Fibroblast of mammary gland (primary cell): Measurements from ENCODE around the gene NRXN3.
A peak's percentile ranks its signal among the peaks of the same experiment; 100 is the strongest.

ENCODE experiments used
- DNase-seq: peaks from one replicate; pipeline ENCODE4 v3.0.0-alpha.2; 2010; ENCODE audit warnings: low read depth
- H3K4me3 ChIP-seq: 2 replicates; pipeline ENCODE4 v1.5.1; 2011; ENCODE audit warnings: low read depth, mild to moderate bottlenecking, low read length, moderate library complexity; ENCODE audit not compliant: control insufficient read depth
- TF ChIP-seq, protein P1 (sequence below): conservative IDR thresholded peaks from 2 replicates; pipeline ENCODE4 v1.5.1; 2011; ENCODE audit warnings: low read depth, low read length, inconsistent platforms; ENCODE audit not compliant: control insufficient read depth, insufficient read depth

The NRXN3 gene

DNA sequence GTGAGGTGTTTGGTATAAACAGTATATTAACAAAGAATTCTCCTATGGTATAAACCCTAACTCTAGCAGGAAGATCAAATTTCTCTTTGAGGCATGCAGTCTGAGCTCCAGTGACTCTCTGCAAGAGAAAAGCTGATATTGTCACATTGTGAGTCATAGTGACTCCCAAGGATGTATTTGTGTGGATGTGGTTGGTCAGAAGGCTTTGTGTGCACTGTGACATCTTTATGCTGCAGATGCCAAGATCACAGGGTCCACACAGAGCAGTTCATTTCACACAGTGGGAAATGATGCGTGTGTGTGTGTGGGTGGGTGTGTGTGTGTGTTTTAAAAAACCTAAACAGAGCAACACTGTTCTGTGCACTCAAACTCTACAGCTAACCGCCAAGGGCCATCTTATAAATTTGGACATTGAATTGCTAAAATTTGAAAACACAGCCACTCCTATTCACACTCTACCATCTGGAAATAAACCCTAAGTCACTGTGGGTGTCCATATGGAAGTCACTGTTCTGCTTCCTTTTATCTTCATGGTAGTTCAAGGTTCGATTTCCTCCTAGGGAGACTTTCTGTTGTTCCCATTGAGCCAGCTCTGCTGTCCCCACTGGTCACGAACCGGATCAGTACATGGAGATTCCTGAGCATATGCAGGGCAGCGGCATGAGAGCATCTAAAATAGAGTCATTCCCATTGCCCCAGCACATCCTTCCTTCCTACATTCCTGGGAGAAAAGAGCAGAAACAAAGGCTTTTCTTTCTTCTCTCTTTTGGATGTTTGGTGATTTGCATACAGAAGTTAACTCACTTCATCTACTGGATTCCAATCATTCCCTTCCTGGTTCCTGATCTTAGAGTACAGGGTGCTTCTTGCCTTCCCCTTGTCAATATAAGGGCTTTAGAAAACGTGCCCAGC, 1313.6 kb downstream of the NRXN3 start:
- no peak overlapping the region for H3K4me3 ChIP-seq
- peak; percentile 76 for DNase-seq
- TF ChIP-seq, protein P1, sequence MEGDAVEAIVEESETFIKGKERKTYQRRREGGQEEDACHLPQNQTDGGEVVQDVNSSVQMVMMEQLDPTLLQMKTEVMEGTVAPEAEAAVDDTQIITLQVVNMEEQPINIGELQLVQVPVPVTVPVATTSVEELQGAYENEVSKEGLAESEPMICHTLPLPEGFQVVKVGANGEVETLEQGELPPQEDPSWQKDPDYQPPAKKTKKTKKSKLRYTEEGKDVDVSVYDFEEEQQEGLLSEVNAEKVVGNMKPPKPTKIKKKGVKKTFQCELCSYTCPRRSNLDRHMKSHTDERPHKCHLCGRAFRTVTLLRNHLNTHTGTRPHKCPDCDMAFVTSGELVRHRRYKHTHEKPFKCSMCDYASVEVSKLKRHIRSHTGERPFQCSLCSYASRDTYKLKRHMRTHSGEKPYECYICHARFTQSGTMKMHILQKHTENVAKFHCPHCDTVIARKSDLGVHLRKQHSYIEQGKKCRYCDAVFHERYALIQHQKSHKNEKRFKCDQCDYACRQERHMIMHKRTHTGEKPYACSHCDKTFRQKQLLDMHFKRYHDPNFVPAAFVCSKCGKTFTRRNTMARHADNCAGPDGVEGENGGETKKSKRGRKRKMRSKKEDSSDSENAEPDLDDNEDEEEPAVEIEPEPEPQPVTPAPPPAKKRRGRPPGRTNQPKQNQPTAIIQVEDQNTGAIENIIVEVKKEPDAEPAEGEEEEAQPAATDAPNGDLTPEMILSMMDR = no peak

DNA sequence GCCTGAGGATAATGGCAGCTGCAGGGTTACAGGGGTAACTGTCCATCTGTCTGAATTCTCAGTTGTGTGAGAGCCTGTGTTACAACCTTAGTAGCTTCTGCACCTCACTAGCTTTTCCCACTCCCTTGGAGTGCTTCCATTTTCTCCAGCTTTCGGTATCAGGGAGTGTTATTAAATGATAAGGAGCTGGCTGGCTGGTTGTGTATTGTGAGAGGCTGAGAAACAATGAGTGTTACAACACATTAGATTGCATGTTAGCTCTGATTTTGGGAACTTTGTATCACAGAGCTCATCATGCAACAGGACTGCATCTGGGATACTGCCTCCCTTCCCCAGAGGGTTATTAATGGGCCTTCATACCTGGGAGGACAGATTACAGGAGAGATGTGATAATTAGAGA, 1317.5 kb downstream of the NRXN3 start:
- TF ChIP-seq, protein P1 = no peak
- H3K4me3 ChIP-seq = no peak overlapping the region
- DNase-seq = no peak

DNA sequence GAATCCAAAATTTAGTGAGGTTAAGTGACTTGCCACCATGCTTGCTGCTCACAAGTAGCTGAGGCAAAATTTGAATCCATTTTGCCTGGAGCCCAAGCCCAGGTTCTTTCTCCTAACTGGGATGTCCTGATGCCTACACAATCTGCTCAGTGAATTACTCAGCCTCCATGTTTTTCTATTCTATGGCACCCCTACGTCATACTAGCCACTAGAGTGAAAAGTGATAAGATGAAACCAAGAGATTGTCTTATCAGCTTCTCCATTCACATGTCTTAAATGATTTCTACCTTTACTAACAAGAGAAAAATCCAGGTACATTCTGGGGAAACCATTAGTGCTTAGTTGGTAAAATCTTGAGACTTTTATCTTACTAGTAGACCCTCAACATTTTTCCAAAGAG, 1321.0 kb downstream of the NRXN3 start:
- DNase-seq = no peak
- TF ChIP-seq, protein P1 = no peak
- H3K4me3 ChIP-seq = no peak overlapping the region

DNA sequence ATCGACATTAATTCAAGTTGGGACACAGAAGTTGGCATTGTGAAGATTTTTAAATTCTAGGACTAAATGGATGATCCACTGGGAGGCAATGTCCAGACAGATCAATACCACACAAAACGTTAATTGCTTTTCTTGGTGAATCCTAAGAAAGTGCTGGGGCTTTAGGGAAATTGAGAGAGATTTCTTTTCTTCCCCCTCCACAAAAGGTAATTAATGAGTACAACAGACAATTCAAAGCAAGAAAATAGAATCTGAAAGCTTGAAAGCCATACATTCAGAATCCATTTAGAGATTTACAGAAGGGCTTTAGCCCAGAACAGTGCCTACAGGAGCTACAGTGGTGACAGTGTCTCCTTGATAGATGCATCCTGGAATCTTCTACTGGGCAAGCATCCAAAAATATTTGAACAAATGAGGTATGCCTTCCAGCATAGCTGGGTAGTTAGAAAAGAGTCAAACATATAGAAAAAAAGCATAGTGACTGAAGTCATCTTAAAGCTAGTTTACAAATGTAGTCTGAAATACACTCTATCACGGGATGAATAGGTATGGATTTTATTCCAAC, 1323.0 kb downstream of the NRXN3 start:
- no peak for DNase-seq
- H3K4me3 ChIP-seq = no peak overlapping the region
- TF ChIP-seq, protein P1 = no peak

DNA sequence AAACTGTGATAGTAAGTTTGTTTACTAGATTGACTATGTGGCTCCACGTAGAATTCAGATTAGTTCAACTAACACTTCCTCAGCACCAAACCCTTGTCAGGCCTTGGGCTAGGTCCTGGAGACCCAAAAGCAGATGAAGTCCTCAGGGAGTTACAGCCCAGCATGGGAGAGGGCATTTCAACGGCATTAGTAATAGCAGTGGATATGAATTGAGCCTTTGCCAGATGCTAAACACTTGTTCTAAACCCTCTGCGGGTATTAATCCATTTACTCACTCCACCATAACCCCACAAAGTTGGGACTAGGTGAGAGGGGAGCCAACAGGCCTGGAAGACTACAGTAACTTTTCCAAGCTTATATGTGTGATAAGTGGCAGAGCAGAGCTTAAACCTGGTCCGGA, 1326.5 kb downstream of the NRXN3 start:
- TF ChIP-seq, protein P1 = no peak
- no peak overlapping the region for H3K4me3 ChIP-seq
- DNase-seq = no peak

DNA sequence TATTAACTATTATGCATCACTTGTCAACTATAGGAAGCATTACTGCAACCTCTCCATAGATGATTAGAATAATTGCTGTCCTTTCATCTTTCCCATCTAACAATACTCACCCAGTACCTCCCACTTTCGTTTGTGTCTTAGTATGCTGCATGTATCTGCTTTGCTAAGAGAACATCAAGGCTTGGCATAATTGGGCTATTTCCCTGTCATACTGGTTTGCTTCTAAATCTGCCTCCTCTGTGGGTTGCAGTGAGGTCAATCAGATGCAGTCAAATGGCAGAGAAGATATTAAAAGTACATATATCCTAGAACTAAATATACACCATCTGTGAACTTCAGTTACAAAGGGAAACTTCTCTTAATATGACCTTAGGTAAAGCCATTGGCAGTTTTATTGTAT, 1330.3 kb downstream of the NRXN3 start:
- TF ChIP-seq, protein P1 = no peak
- DNase-seq = no peak
- no peak overlapping the region for H3K4me3 ChIP-seq
